ENCODE results near the gene PCMT1.

The PCMT1 gene

GRCh38 chr6:149821492-149821891, 72.0 kb downstream of the PCMT1 start:
- Histone ChIP-seq H3K4me1 (ENCODE audit: insufficient read depth, low read length, severe bottlenecking) (no peaks in the 10 kb centered on the region), H3K36me3 (ENCODE audit: insufficient read depth, low read length) (no peaks in the 10 kb centered on the region), H3K27me3 (ENCODE audit: insufficient read depth, low read length) (no peaks in the 10 kb centered on the region), H3K9me3 (ENCODE audit: low read length) (no peaks in the 10 kb centered on the region), H3K4me3 (ENCODE audit: low read depth, low read length, poor library complexity, severe bottlenecking) (no peak overlapping the region), H3K4me2 (ENCODE audit: low read length) (no peak overlapping the region), H3K27ac (ENCODE audit: low read depth, low read length, poor library complexity, severe bottlenecking) (no peak overlapping the region), H4K20me1 (ENCODE audit: insufficient read depth, low read length) (no peaks in the 10 kb centered on the region), H3F3A (ENCODE audit: insufficient read depth, low read length) (no peaks in the 10 kb centered on the region; the same call in 1 of the 2 replicates), H3K9me2 (ENCODE audit: low read depth, low read length) (no peaks in the 10 kb centered on the region), H3K79me2 (ENCODE audit: insufficient read depth, low read length) (no peaks in the 10 kb centered on the region), H3K9ac (ENCODE audit: low read length) (no peak overlapping the region), H2AFZ (ENCODE audit: low read length) (no peak overlapping the region)
- TF ChIP-seq EZH2 (IDR thresholded peaks at IDR 0.05; ENCODE audit: borderline replicate concordance, low read length) (no peak), CTCF (IDR thresholded peaks at IDR 0.05; ENCODE audit: low read length) (no peak)

GRCh38 chr6:149823013-149823412, 73.5 kb downstream of the PCMT1 start:
- H3K9ac ChIP-seq (ENCODE audit: low read length) = no peak overlapping the region
- no peaks in the 10 kb centered on the region for H3K36me3 ChIP-seq (ENCODE audit: insufficient read depth, low read length)
- H3F3A ChIP-seq (ENCODE audit: insufficient read depth, low read length) = no peaks in the 10 kb centered on the region; the same call in 1 of the 2 replicates
- no peak overlapping the region for H3K27ac ChIP-seq (ENCODE audit: low read depth, low read length, poor library complexity, severe bottlenecking)
- H3K27me3 ChIP-seq (ENCODE audit: insufficient read depth, low read length) = no peaks in the 10 kb centered on the region
- H3K4me2 ChIP-seq (ENCODE audit: low read length) = no peak overlapping the region
- no peaks in the 10 kb centered on the region for H3K9me3 ChIP-seq (ENCODE audit: low read length)
- no peaks in the 10 kb centered on the region for H3K79me2 ChIP-seq (ENCODE audit: insufficient read depth, low read length)
- no peak overlapping the region for H3K4me3 ChIP-seq (ENCODE audit: low read depth, low read length, poor library complexity, severe bottlenecking)
- H4K20me1 ChIP-seq (ENCODE audit: insufficient read depth, low read length) = no peaks in the 10 kb centered on the region
- H2AFZ ChIP-seq (ENCODE audit: low read length) = no peak overlapping the region
- no peaks in the 10 kb centered on the region for H3K9me2 ChIP-seq (ENCODE audit: low read depth, low read length)
- H3K4me1 ChIP-seq (ENCODE audit: insufficient read depth, low read length, severe bottlenecking) = no peaks in the 10 kb centered on the region
- TF ChIP-seq CTCF (IDR thresholded peaks at IDR 0.05; ENCODE audit: low read length) = no peak
- no peak for TF ChIP-seq EZH2 (IDR thresholded peaks at IDR 0.05; ENCODE audit: borderline replicate concordance, low read length)

GRCh38 chr6:149825292-149825691, 75.8 kb downstream of the PCMT1 start:
- TF ChIP-seq CTCF (IDR thresholded peaks at IDR 0.05; ENCODE audit: low read length) (no peak), EZH2 (IDR thresholded peaks at IDR 0.05; ENCODE audit: borderline replicate concordance, low read length) (no peak)
- no peaks in the 10 kb centered on the region for H3K27me3 ChIP-seq (ENCODE audit: insufficient read depth, low read length)
- H3K27ac ChIP-seq (ENCODE audit: low read depth, low read length, poor library complexity, severe bottlenecking) = no peak overlapping the region
- no peaks in the 10 kb centered on the region for H3K9me3 ChIP-seq (ENCODE audit: low read length)
- no peak overlapping the region for H3K9ac ChIP-seq (ENCODE audit: low read length)
- H2AFZ ChIP-seq (ENCODE audit: low read length) = no peak overlapping the region
- no peaks in the 10 kb centered on the region for H3F3A ChIP-seq (ENCODE audit: insufficient read depth, low read length)
- H3K79me2 ChIP-seq (ENCODE audit: insufficient read depth, low read length) = no peaks in the 10 kb centered on the region
- H3K9me2 ChIP-seq (ENCODE audit: low read depth, low read length) = no peaks in the 10 kb centered on the region
- no peak overlapping the region for H3K4me2 ChIP-seq (ENCODE audit: low read length)
- H4K20me1 ChIP-seq (ENCODE audit: insufficient read depth, low read length) = no peaks in the 10 kb centered on the region
- H3K4me3 ChIP-seq (ENCODE audit: low read depth, low read length, poor library complexity, severe bottlenecking) = no peak overlapping the region
- no peaks in the 10 kb centered on the region for H3K36me3 ChIP-seq (ENCODE audit: insufficient read depth, low read length)
- no peaks in the 10 kb centered on the region for H3K4me1 ChIP-seq (ENCODE audit: insufficient read depth, low read length, severe bottlenecking)

All from OCI-LY1 (cell line).